Esophagus muscularis mucosa (tissue), 3 donors: Measurements from ENCODE around the gene YTHDC1.

Source experiments
- POLR2A ChIP-seq: fragments of 450-650 bp; IDR thresholded peaks from one replicate; pipeline ENCODE4 v1.6.1; 2017; ENCODE audit warnings: antibody characterized with exemption, moderate library complexity, mild to moderate bottlenecking, low read depth
- TF ChIP-seq, protein P1 (sequence below), 3 experiments: fragments of 200-600 bp in 2 of 3; fragments of 450-650 bp in 1 of 3; sonication (generic) in 2 of 3; IDR thresholded peaks; one replicate each; pipeline ENCODE4 v1.5.1; 2017 to 2019; ENCODE audit warnings: antibody characterized with exemption in 3 of 3, mild to moderate bottlenecking in 2 of 3, moderate library complexity in 1 of 3

DNA sequence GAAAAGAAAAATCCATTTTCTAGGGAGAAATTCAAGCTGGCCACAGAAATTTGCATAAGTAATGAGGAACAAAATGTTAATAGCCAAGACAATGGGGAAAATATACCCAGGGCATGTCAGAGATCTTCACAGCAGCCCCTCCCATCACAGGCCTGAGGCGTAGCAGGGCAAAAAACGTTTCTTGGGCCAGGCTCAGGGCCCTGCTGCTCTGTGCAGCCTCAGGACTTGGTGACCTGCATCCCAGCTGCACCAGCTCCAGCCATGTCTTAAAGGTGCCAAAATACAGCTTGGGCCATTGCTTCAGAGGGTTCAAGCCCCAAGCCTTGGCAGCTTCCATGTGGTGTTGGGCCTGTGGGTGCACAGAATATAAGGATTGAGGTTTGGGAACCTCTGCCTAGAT is 72.3 kb downstream of the YTHDC1 start:
- TF ChIP-seq, protein P1, sequence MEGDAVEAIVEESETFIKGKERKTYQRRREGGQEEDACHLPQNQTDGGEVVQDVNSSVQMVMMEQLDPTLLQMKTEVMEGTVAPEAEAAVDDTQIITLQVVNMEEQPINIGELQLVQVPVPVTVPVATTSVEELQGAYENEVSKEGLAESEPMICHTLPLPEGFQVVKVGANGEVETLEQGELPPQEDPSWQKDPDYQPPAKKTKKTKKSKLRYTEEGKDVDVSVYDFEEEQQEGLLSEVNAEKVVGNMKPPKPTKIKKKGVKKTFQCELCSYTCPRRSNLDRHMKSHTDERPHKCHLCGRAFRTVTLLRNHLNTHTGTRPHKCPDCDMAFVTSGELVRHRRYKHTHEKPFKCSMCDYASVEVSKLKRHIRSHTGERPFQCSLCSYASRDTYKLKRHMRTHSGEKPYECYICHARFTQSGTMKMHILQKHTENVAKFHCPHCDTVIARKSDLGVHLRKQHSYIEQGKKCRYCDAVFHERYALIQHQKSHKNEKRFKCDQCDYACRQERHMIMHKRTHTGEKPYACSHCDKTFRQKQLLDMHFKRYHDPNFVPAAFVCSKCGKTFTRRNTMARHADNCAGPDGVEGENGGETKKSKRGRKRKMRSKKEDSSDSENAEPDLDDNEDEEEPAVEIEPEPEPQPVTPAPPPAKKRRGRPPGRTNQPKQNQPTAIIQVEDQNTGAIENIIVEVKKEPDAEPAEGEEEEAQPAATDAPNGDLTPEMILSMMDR (IDR thresholded peaks at IDR 0.05) = no peak
- no peak for TF ChIP-seq POLR2A
